ENCODE results near the gene NR2F1-AS1. TPM values are rescaled to one million over a fixed set of nuclear protein-coding genes. Genes with fewer than 3 reads are reported as not detected.

The NR2F1-AS1 gene
- total and polyA plus RNA-seq, 9 of the 15 experiments (the other 6 are each of a cell fraction or from before 2014, with no cell fraction given) = not detected

DNA sequence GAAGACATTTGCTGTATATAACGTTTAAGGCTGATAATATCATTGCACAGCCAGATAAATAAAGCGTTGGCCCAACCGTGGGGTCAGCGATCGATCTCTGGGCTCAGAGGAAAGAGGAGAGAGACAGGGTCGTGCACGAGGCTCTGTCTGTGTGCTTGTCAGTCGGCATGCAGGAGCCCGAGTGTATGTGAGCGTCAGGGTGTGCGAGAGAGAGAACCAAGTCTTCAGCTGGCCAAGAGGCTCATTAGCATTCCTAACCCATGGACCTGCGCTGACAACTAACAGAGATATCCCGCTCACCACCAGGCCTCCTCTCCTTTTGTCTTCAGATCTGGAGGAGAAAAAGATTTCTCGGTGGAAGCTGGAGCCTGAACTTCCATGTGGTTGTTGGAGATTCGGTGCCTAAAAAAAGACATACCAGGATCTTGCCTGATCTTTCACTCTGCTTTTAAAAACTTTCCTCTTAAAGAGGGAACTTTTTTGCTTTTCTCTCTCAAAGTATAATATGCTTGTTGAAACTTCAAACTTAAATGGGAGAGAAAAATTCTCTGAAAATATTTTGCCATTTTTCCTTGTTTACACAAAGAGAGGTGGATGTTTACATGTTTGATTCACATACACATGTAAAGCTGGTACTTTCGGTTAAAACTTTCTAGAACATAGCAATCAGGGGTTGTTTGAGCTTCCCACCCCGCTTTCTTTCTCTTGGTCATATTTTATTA is 18.5 kb upstream of the NR2F1-AS1 start:
- TF ChIP-seq, protein P1, sequence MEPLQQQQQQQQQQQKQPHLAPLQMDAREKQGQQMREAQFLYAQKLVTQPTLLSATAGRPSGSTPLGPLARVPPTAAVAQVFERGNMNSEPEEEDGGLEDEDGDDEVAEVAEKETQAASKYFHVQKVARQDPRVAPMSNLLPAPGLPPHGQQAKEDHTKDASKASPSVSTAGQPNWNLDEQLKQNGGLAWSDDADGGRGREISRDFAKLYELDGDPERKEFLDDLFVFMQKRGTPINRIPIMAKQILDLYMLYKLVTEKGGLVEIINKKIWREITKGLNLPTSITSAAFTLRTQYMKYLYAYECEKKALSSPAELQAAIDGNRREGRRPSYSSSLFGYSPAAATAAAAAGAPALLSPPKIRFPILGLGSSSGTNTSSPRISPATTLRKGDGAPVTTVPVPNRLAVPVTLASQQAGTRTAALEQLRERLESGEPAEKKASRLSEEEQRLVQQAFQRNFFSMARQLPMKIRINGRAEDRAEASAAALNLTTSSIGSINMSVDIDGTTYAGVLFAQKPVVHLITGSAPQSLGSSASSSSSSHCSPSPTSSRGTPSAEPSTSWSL (CRISPR knock-in tag; IDR thresholded peaks at IDR 0.05; ENCODE audit: borderline replicate concordance) = no peak
- TF ChIP-seq ZNF785 (CRISPR knock-in tag; IDR thresholded peaks at IDR 0.05) = no peak
- TF ChIP-seq SUPT5H (IDR thresholded peaks at IDR 0.05) = no peak
- TF ChIP-seq TEAD2 (tag; IDR thresholded peaks at IDR 0.05) = no peak
- no peak for TF ChIP-seq SIN3B (IDR thresholded peaks at IDR 0.05; ENCODE audit: low read depth)
- TF ChIP-seq ZBED1 (IDR thresholded peaks at IDR 0.05) = no peak
- no peak for TF ChIP-seq NUFIP1 (IDR thresholded peaks at IDR 0.05; ENCODE audit: partially characterized antibody)
- in situ Hi-C loops (cut with MboI) (loop anchor here (25.0 kb wide), 1 partner anchor 1138 kb away; no protein-coding TSS in a partner anchor), intact Hi-C loops (cut with micrococcal nuclease) (no loop called here)
- Histone ChIP-seq H3K4me2 (ENCODE audit: insufficient read depth, low read length) (no peak overlapping the region), H3K27me3 (ENCODE audit: control insufficient read depth in 2 of 2, insufficient read depth in 2 of 2, low read length in 2 of 2) (peaks cover 3 to 38% of the 10 kb centered on the region in 2 experiments; a peak in 3 of 5 replicates), H3K79me2 (ENCODE audit: control insufficient read depth, insufficient read depth, low read length) (no peaks in the 10 kb centered on the region), H3K9me1 (ENCODE audit: control insufficient read depth, insufficient read depth, low read length) (no peaks in the 10 kb centered on the region), H4K20me1 (replicated peaks; ENCODE audit: control insufficient read depth, insufficient read depth, low read length) (no peaks in the 10 kb centered on the region), H3K9ac (ENCODE audit: insufficient read depth in 1 of 2, low read depth in 2 of 2, low read length in 2 of 2) (no peak overlapping the region), H3K4me3 (no peak overlapping the region), H2AFZ (ENCODE audit: low read depth, low read length) (no peak overlapping the region), H3K36me3 (ENCODE audit: control insufficient read depth, insufficient read depth, low read length) (no peaks in the 10 kb centered on the region), H3K9me3 (replicated peaks; ENCODE audit: control insufficient read depth, insufficient read depth, low read depth, low read length) (no peaks in the 10 kb centered on the region), H3K27ac (ENCODE audit: extremely low read depth, low read depth, low read length) (no peak overlapping the region), H3K4me1 (replicated peaks in 1 of 2; ENCODE audit: control insufficient read depth in 2 of 2, insufficient read depth in 2 of 2, low read length in 2 of 2) (peaks cover 0 to 4% of the 10 kb centered on the region in 2 experiments; a peak in 1 of 5 replicates)
- ChIA-PET CTCF (ENCODE audit: low intra/inter-chr PET ratio) (no interaction called here), POLR2A (no interaction called here)
- WGBS (ENCODE audit: insufficient coverage, low coverage, missing lambda C conversion rate) = 0% methylated on average over 13 of the region's 17 CpGs
- no peak for DNase-seq (ENCODE audit: extremely low read depth in 1 of 4, low spot score in 3 of 4)
- no peak for ATAC-seq
- no peak for FAIRE-seq
- no TSS peak for BruUV-seq (replicated peaks)

Measured in K562 (cell line).